Stimulated activated CD4-positive, alpha-beta T cell treated with anti-CD3 and anti-CD28 coated beads, TNF-alpha, amount 100 ng/mL, for 4 hours (primary cell): ENCODE data around the gene HOXA5.

ENCODE experiments used
- DNase-seq, 3 experiments: peaks; one replicate each; pipeline ENCODE4 v3.0.0-alpha.2; 2020; ENCODE audit warnings: low read depth in 3 of 3

HOXA5 gene

DNA sequence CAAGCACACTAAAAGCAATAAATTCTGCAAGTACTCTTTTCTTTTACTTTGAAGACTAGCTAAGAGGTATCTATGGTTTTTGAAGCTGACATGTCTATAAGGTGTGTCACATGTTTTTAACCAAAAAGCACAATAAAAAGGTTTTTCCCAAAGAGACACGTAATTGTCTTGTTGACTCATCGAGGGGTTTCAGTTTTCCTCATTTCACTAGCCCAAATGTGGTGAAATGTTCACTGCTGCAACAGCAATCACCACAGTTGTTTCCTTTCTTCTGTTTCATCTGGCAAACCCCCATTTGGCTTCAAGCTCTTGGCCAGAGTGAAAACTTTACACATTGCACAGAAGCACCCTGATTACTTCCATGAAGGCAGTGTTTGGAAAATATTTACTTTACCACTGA lies 9.1 kb downstream of the HOXA5 start:
- no peak for DNase-seq

DNA sequence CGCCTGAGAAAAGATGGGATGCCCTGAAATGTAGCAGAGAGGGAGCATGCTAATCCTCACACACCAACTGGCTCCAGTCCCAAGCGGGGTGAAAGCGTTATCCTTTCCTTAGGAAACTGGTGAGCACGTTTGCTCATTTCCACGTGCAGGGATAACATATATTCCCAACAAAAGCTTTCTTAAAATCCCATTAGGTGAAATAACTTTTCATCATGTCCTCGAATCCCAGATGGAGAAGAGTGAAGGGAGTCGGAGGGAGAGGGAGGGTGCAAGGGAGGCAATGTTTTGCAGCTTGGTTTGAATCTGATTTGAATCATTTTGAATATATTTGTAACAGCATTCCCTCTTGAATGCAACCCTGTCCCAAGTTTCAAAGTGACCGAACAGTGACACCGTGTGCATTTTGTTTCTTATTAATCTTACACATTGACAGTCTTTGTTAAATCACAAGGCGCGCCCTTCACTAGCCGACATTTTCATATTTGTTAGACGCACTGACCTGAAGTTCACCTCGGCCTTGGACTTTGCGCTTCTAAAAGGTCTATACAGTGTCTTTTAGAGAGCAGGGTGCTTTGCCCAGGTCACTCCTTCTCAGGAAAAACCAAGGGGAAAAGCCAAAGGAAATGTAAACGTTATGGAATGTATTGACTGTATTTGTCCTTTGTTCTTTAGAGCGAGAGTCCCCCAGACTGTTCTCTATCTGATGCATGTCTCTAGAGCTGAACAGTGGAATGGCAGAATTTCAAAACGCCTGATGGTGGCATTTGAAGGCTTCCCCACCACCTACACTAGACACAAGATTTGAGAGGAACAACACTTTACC lies 9.9 kb downstream of the HOXA5 start:
- DNase-seq: no peak

DNA sequence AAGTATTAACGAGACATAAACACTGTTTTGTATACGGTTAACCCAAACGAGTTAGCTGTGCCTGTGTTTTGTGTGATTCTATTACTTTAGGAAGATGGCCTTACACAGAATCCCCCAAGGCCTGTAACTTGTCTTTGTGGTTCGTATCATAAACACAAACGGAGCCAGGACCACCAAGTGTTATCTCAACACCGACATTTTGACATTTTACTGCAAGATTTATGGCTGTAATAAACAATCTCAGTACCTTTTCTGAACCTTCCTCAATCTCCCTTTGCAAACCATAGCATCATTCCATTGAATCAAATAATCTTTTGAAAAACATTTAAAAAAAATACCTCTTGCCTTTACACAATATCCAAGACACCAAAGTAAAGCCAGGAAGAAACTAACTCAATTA lies 10.5 kb downstream of the HOXA5 start:
- DNase-seq: no peak

DNA sequence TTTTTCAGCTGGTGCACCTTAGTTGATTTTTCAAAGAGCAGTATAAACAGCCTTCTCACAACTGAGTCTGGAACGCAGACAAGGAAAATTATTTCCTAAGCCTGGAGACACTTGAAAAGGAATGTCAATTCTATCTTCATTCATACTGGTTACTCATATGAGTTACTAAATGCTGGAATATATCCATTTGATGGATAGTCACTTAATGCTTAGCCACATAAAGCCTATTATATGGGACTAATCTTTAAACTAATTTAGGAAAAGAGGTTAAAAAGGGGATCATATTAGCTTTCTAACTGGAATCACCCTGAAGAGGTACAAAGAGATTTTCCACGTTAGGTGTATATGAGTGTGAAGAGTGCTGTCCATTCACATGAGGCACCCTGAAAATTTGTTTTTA lies 11.3 kb downstream of the HOXA5 start:
- no peak for DNase-seq

DNA sequence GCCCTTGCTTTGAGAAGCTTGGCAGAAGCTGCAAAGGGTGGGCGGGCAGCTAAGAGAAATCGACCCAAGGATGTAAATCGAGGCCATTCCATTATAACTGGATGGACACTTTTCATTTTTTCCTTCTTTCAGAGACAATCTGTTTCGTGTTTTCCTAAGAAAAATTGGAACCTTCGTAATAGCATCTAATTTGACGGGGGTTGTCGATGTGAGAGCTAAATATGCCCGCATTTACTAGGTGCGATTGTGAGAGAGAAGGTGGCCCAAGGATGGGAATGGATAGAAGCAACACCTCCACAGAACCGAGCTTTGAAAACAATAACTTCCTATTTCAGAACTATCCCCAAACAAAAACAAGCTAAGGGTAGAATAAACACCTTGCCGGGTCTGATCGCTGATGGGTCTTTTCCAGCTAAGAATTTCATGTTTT lies 12.1 kb downstream of the HOXA5 start:
- DNase-seq: no peak

DNA sequence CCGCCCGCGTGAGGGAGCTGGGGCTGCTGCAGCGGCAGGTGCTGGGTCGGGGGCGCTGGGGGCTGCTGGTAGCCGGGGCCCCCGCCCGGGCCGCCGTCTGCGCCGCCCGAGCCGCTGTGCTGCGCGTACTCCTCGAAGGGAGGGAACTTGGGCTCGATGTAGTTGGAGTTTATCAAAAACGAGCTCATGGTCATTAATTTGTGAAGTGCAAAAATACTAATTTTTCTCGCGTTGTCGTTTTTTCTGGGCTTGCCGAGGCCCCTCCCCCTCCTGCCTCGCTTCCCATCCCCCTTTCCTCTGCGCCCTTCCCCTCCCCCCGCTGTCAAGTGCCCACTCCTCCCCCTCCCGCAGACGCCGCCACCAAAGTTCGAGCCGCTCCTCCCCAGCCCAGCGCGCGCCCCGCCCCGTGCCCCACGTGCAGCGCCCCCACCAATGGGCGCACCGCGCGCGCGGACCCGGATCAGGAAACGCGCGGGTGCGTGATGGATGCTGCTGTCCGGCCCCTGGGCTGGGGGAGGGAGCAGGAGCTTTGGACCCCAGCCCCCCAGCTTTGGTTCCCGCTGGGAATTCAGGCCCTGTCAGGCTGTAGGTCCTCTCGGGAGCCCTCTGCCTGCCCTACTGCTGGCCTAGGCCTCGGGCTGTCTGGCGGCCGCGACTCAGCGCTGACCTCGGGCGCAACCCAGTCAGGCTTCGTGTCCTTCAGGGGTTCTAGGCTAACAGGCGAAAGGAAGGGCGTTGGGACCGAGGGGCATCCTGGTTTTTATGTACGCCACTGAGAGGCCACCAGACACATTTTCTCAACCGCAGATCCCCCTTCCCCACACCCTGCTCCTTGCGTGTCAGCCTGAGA lies 12.7 kb downstream of the HOXA5 start, which contains the start of gene HOXA4:
Gene HOXA4, minus strand, starts transcription at position 218 of the 850 bp plus-strand sequence. Its CDS starts 24 bp downstream, at position 194.
- peak; percentile 46 to 65 (median 50) for DNase-seq

DNA sequence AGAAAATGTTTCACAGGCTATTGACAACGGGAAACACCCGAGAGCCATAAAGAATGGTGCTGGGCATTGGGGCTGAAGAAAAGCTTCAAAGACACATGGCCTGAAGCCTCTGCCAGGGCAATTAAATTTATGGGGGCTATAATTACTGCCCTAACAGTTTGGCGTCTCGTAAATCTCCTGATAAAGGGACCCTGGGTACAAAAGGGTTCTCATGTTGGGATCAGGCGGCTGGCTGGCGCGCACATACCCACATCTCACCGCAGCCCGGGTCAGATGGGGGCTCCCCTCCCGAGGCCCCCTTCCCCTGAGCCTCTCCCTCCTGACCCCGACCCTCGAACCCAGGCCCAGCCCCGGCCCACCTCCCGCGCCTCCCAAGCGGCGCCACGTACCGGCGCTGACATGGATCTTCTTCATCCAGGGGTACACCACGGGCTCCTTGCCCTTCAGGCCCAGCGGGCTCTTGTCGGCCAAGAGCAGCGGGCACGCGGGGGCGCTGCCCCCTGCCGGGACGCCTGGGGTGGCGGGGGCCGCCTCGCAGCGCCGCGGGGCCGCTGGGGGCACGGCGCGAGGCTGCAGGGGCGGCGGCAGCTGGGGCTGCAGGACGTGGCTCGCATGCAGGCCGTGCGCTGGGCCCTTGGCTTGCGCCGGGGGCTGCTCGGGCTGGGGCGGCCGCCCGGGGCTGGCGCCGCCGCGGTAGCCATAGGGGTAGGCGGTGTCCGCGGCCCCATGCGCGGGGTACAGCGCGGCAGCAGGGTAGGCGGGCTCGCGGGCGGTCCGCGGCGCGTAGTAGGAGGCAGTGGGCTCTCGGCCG lies 13.5 kb downstream of the HOXA5 start:
- no peak for DNase-seq

DNA sequence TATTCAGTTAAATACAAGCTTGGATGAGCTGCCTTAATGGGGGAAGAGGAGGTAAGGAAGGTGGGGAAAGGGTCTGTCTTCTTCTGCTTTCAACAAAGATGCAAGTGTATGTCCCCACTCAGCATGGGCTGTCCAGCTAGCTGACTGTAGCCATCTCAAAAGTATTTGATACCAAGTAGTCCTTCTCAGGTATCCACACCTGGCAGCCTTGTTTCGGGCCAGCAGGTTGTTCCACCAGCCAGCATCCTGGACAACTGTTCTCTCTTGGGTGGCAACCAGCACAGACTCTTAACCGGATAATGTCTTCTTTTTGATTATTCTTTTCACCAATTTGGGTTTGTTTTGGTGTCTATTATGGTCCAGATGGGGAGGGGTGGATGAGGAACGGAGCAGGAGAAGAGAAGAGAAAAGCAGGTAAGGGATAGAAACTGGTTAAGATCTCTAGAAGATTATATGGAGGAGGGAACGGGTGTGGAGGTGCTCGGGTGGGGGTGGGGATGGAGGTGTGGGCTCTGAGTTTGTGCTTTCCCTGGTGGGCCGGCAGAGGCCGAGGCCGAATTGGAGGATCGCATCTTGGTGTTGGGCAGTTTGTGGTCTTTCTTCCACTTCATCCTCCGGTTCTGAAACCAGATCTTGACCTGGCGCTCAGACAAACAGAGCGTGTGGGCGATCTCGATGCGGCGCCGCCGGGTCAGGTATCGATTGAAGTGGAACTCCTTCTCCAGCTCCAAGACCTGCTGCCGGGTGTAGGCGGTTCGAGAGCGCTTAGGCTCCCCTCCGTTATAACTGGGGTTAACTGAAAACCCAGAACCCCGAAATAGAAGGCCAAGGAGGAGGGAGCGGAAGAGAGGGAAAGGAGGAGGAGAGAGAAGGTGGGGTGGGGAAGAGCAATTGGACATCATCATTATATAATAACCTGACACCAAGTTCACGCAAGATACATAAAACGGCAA lies 14.4 kb downstream of the HOXA5 start:
- no peak for DNase-seq

DNA sequence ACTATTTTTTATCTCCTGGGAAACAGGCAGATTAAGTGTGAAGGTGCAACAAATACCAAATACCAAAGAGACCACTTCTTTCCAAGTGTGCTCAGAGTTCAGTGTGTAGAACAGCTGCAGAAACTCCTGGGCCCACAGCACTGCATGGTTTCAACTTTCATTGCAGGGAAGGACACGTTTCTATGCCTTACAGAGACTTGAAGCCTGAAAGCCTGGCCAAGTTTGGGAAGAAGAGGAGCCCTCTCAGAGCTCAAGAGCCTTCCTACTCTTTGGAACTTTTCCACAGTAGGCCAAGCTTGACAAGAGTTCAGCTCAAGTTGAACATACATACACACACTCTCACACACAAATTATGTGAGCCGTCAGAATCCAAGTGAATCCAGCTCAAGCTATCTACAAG lies 15.4 kb downstream of the HOXA5 start:
- DNase-seq: no peak

DNA sequence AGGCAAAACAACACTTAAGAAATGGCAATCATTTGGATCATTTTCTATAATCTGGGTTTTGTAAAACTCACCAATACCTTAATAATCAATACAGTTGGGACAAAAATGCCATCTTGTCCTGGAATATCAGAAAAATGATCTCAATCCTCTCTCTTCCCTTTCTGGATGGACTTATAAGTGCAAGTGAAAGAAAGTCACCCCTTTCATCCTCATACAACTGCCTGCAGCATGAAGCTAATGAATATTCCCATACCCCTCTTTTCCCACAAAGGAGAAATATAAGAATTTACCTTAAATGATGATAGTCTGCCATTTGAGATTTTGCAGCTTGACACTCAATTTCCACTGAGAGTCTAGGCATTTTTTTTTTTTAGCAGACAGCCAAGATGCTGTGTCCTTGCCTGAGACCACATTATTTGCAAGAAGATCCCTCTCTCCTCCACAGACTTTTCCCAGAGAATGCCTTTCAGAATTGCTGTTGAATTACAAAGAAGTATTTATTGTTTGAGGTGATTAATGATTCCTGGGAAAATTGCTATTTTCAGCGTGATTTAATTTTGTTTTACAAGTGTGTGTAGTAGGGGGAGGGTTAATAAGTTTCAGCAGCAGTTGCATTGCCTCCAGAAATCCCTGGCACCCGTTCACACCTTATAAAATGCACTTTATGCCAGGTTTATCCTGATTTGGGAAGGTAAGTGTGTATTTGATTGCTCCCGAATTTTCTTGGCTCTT lies 16.7 kb downstream of the HOXA5 start:
- DNase-seq: no peak

DNA sequence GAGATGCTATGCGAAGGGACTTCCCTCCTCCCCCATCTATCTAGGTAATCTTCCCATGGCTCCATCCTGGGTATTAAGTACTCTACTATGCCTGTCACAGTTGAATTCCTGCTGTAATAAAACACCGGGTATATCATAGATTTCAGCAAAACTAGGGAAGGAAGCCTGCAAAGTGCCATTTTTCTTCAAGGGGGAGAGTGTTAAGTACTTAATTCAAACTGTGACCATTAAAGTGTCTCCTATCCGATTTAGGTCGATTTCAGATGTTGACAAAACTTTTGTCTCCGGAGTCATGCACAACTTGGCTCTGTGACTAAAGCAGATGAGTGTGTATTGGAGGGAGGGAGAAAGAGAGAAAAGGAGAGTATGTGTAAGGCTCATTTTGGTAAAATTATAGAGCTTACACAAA lies 17.5 kb downstream of the HOXA5 start:
- no peak for DNase-seq

DNA sequence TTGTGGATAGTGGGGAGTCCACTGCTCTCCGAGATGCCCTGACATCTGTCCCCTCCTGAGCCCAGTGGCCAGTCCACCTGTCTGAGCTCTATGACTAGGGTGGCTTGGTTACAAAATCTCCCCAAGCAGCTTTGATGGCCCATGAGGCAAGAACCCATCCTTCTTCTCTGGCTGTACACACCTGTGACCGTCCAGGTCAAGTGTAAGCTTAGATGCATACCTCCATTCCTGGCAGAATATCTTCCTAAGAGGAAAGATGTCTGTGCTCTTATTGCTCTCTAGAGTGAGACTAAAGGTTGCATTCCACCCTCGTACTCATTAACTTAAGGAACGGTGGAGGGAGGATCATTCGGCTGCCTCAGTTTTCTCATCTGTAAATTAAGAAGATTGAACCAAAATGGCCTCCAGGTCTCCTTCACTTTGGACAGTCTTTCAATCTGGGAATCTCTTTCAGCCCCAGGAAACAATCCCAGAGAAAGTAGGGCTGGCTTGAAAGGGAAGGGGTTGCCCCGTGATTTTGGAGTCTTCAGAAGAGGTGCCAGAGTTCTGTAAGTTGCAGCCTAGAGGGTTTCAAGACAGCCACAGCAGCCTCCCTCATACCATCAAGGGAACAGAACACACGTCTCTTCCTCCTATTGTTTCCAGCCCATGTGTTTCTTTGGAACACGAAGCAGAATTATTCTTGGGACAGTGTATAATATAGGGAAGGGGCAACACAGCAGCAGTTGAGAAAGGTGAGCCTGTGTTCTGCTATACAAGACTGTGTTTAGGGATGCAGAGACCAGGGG lies 18.4 kb downstream of the HOXA5 start:
- DNase-seq: no peak

DNA sequence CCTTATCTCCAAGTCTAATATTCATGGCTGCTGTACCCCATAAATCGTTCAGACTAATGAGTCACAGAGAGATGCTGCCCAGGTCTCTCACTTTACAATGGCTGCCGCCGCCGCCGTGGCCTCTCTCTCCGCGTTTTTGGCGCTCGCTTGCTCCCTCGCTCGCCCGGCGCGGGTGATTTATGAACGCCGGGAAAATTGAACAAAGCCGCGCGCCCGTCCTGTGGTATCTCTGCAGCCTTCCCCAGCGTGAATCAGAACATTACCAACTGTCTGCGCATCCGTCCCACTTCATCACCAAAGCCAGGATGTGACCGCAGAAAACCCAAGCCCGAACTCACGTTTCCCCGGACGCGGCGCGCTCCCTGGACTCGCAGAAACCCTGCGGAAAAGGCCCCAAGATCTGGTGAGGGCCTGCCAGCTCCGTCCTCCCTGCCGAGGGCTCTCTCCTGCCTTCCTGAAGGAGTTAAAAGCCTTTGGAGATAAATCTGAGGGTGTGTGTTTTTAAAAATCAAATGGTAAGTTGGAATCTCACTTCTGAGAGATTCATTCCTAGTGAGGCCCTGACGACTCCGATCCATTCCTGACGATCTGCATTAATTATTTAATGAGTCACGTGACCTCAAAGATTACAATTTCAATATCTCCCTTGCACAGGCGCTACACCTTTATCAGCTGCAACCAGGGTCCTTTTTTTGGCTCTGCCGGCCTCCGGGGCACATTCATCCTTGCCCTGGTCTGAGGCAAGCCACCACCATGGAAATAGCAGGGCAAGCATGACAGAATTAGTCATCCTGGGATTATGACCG lies 19.2 kb downstream of the HOXA5 start:
- DNase-seq: no peak

DNA sequence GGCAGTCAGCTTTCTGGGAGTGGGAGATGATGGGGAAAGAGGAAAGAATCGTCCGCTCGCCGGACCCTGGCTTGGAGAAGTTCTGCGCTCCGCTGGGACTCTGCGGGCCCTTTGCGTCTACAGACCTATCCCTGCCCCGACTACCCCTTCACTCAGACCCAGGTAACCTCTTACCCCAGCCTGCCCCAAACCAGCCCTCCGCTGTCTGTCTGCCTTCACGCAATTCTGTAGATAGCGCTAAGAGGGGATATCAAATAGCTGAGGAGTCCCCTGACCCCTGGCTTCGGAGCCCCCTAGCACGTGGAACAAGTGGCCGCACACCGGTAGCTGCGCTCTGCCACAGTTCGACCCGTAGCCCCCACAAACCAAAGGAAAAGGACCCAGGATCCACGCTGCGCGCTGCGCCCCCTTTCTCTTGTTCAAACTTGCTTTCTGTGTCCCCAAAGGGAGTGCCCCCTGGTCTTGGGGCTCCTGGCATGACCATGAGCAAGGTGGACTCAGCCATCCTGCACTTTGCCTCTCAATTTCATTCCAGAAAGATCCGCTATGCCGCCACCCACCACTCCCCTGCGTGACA lies 19.9 kb downstream of the HOXA5 start:
- DNase-seq: no peak

DNA sequence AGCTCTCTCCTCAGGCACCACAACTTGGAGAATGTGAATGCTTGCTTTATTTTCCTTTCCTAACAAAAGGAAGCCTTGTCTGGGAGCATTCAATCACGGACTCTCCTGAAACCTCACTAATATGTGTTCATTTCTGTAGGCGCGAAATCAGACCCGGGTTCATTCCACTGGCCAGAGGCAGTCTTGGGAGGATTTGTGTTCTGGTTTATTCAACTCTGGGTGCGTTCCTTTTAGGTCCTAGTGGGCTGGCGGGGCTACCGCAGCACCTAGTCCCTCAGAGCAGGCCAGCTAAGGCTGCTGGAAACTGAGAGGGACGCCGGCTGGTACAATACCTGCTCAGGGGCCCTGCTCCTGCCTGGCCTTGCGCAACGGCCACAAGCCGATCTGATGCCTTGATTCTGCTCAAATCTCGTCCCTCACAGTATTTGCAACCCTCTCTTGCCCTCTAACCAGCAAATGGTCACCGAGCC lies 20.4 kb downstream of the HOXA5 start:
- DNase-seq: no peak

DNA sequence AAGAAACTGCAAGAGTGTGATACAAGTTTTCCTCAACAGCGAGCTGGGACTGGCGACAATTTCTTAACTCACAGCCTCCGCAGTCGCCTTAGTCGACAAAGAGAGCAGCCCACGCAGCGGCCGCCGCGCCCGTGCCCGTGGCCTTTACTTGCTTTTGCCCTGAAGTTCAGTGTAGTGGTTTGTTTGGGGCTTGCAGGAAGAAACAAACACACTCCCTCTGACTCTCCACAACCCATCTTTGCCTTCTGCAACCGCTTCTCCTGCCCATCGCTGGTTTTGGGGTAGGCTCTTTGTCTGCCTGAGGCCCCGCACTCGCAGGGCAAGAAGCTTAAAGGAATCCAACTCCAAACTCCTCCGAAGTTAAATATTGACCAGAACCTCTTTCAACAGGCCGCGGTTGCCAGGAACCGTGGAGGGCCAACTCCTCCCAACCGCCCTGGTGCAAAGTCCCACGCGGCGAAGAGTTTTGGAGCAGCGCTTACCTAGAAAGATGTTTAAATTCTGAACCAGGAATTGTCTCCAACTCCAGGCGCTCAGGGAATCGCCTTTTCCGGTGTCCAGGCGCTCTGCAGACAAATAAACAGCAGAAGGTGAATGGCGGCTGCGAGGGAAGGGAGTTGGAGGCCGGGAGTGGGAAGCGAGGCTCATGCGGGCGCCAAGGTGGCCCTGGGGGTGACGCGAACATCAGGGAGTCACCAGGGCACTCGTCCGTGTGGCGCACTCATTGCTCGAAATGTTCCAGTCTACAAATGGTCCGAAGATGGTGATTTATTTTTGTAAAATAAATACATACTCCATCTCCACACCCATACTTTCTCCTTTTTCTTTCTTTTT lies 21.2 kb downstream of the HOXA5 start:
- no peak for DNase-seq

DNA sequence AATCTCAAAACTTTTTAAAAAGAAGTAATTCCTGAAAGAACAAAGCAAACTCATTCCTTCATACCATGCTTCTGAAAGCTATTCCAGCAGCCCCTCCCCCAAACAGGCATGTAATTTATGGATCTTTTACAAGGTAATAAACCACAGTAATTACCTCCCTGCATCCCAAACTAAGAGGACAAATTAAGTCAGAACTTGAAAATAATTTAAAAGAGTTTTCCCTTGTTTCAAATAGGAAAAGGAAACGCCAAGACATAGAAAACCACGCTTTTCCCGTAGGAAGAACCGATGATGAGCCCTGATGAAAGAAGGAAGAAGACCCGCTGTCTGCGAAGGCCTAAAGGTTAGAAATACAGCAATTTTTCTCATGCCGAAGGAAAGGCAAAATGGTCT lies 21.8 kb downstream of the HOXA5 start:
- no peak for DNase-seq
